HG03139 (cell line): Measurements from ENCODE around the gene BCKDHA.
"Not testable (repeated sequence)": the region's sequence is repeated elsewhere in the genome, so short reads cannot be mapped to it uniquely, and the experiment has no call there.

Experiments used
- ATAC-seq: cut with Tn5 transposase; IDR thresholded peaks from one replicate; pipeline ENCODE4 v1.9.1; 2021; ENCODE audit not compliant: unreplicated experiment

Gene BCKDHA

DNA sequence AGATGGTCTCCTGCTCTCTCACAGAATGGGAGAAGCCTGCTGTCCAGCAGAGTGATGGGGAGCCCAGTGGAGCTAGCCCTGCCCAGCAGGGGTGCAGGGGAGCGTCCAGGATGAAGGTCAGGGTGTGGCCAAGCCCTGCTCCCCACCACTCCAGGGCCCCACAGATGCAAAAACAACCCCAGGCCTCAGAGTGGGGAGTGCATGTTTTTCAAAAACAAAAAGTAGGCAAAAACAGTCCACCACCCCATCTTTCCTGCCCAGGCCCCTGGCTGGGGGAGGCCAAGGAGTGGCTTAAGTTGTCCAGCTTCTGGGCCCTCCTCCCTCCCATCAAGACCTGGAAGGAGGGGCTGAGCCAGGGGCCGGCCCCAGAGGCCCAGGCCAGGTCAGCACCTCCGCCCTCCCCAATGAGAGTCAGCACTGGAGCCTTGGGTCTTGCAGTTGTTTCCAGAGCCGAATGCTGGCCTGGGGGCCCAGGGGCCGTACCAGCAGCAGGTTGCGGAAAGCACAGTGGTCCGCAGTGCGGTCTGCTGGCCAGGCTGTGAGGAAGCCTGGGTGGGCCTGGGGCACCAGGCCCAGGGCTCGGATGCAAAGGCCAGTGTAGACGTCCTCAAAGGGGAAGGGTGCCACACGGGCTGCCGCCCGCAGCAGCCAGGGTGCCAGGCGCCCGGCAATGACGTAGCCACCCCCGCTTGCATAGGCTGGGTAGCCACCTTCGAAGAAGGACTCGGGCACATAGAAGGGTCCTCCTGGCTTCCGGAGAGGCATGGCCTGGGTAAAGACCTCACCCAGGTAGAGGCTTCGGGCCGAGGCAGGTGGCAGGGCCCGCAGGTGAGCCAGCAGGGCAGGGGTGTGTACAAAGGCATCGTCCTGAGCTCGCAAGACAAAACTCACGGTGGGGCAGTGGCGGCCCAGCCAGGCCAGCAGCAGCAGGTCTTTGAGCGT is 27.8 kb downstream of the BCKDHA start:
- no peak for ATAC-seq

GRCh38 chr19:41426116-41426841 is 28.7 kb downstream of the BCKDHA start:
- ATAC-seq = no peak

DNA sequence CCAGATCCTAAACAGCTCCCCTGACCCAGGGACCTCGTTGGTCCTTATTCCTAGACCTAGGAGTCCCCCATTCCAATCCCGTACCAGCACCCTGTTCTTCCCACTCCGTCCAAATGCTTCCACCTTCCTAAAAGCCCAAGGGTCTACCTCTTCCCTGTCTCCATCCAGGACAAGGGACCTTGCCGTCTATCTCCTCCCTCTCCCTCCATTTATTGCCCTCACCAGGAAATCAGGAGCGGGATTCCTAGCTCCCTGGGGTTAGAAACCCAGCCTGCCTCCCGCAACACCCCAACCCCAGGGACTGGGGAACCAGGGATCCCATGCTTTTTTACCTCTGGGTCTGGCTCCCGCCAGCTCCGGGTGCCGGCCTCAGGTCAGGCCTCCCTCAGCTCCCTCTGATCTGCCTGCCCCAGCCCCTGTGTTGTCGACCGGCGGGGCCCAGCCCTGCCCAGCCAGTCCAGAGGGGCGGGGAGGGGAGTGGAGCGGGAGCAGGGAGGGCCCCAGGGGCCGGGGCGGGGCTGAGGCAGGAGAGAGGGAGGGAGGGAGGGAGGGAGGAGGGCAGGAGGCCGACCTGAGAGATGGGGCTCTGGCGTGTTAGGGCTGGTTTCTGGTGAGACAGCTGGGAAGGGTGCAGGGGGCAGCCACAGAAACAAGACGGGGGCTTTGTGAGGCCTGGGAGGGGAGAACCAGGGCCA is 29.5 kb downstream of the BCKDHA start, which contains the start of gene B3GNT8:
Gene B3GNT8 (minus strand): TSS at position 423 of the 695 bp plus-strand sequence. CDS start 596 bp downstream, outside the sequence.
- ATAC-seq = no peak

GRCh38 chr19:41427647-41428480 is 30.2 kb downstream of the BCKDHA start:
- no peak for ATAC-seq

- no peak for ATAC-seq
Measured at GRCh38 chr19:41428481-41428859, 30.9 kb downstream of the BCKDHA start.

DNA sequence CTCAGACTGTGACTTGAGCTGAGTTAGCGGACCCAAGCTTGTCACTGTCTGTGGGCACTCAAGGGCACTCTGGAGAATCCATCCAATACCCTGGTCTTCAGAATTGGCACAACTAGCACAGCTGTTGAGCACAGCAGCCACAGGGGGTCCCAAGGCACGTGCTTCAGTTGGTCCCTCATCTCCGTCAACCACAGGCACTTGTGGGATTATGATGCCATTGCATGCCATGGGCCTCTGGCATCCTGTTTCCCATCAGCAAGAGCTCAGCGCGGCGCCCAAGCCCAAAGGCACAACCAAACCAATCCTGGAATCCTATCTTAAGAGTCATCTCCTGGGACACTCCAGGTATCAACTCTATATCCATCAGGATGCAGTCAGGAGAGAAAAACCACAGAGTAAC is 33.3 kb downstream of the BCKDHA start:
- ATAC-seq = no peak

GRCh38 chr19:41431426-41432386 is 34.1 kb downstream of the BCKDHA start:
- no peak for ATAC-seq

GRCh38 chr19:41433171-41433570 is 35.6 kb downstream of the BCKDHA start:
- ATAC-seq = no peak

DNA sequence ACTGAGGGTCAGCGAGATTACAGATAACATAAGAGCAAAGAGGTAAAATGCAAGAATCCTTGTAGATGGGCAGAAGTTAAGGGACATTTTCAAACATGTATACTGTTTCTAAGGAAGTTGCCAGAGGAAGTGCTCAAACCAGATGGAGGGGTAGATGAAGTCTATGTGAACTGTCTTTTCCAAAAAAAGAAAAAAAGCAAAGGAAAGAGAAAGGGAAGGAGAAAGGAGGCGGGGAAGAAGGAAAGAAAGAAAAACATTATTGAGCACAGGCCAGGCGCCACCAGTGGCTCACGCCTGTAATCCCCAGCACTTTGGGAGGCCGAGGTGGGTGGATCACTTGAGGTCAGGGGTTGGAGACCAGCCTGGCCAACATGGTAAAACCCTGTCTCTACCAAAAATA is 36.8 kb downstream of the BCKDHA start:
- no peak for ATAC-seq

- not testable (repeated sequence) for ATAC-seq
Measured at GRCh38 chr19:41435376-41435775, 37.8 kb downstream of the BCKDHA start.

- ATAC-seq = no peak
Measured at GRCh38 chr19:41435936-41436673, 38.5 kb downstream of the BCKDHA start.

DNA sequence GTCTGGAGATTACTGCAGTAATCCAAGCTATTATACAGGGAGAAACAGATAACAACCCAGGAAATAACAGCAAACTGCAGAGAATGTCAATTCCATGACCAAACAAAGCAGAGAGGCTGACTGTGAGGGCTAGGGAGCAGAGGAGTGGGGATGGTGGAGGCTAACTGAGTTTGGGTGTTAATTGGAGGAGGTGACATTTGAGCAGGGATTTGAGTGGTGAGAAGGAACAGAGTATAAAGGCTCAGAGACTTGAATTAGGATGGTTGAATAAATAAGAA is 39.0 kb downstream of the BCKDHA start:
- no peak for ATAC-seq

- ATAC-seq = no peak
Measured at GRCh38 chr19:41437944-41438574, 40.4 kb downstream of the BCKDHA start.

DNA sequence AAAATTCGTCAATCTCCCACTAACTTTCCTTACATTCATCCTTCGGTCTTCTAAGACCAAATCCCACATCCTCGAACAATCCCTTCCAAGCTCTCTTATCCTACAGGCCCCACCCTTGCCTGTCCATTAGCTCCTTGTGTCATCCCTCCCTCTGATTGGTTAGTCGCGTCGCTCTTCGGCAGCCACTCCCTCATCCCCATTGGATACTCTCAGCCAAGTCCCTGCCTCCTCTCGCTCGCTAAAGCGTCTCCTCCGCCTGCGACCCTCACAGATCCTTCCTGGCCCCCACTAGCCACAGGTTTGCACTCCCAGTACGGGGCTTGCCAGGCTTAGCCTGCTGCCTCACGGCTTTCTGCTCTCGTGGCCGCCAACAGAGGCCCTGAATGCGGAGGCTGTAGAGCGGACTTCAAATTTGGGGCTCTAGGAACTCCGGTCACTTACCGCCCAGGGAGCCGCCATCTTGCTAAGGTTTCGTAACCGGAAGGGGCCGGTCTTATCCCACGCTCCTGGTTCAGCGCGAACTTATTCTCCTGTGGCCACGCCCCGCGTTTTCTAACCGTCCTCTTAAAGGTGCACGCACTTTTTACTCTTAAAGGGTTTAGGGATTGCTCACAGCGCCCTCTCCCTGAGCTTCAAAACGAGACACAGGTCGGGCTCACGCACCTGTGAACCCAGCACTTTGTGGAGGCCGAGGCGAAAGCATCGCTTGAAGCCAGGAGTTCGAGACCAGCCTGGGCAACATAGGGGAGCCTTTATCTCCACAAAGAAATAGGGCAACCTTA is 42.0 kb downstream of the BCKDHA start, which contains the start of gene DMAC2:
Gene DMAC2 (minus strand): TSS at position 472 of the 782 bp plus-strand sequence. CDS start 13 bp downstream, at position 459.
- peak; percentile 83 for ATAC-seq

DNA sequence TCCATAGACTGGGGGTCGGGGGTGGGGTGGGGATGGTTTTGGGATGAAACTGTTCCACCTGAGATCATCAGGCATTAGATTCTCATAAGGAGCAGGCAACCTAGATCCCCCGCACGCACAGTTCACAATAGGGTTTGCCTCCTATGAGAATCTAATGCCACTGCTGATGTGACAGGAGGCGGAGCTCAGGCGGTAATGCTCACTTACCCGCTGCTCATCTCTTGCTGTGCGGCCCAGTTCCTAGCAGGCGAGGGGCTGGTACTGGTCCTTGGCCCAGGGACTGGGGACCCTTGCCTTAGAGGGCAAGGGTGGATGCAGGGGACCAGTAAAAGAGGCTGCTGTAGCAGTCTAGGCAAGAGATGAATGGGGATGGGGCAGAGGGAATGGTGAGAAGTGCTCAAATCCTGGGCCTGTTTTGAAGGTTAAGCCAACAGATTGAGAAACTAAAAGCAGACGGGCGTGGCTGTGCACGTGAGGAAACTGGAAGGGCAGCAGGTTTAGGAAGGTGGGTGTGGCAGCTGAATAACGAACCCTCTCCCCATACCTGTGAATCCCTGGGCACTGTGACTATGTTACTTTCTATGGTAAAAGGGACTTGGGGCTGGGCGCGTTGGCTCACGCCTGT is 43.8 kb downstream of the BCKDHA start:
- ATAC-seq = no peak

DNA sequence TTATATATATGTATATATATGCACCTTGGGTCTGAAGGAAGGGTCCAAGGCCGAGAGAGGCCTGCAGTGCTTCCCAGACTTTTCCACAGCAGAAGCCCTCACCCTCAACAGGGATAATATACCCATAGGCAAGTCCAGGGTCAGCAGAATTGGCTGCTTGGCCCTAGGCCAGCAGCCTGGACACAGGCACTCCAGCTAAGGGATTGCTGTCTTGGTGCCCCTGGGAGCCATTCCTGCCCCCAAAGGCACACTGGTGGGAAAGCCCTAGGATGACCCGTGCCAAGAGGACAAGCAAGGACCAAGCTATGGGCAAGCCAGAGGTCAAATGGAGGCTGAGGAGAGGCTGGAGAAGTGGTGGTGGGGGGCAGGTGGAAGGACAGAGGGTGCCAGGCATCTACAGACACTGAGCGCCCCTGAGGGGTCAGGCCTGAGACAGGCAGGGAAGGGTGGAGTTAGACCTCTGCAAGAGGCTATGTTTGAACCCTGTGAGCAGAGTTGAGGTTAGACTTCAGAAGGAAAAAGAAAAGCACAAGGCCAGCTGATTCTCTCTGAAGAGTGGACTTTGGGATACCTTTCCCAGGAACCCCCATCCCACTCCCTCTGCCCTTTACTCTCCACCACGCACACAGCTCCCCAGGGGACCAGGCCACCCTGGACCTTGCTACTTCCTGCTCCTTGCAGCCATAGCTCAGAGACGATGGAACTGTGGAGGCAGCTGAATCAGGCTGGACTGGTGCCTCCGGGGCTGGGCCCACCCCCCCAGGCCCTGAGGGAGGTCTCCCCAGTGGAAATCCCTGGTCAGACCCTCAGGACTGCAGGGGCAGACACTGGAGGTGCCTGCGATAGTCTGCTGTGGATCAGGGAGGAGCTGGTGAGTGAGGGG is 45.1 kb downstream of the BCKDHA start, which contains the start of gene ERICH4:
Gene ERICH4 (plus strand): TSS at position 684 of the 883 bp plus-strand sequence. CDS start 14 bp downstream, at position 698.
- no peak for ATAC-seq
